ENCODE measurements around the gene PTP4A2.

GRCh38 chr1:31985430-31985829, 47.3 kb upstream of the PTP4A2 start:
- TF ChIP-seq SUZ12 (IDR thresholded peaks at IDR 0.05; ENCODE audit: extremely low read depth, insufficient read depth, insufficient read length): no peak
- no peak for TF ChIP-seq YY1 (IDR thresholded peaks at IDR 0.05; ENCODE audit: insufficient read depth, insufficient read length)
- TF ChIP-seq ZNF274 (IDR thresholded peaks at IDR 0.05; ENCODE audit: low read depth, low read length): no peak

Data from NT2/D1 (cell line).